Measurements from ENCODE around the gene HIVEP3. TPM values are rescaled to one million over a fixed set of nuclear protein-coding genes. Genes with fewer than 3 reads are reported as not detected.

Gene HIVEP3
- total RNA-seq, 1 experiment from 2014 or later = 3.1 TPM

DNA sequence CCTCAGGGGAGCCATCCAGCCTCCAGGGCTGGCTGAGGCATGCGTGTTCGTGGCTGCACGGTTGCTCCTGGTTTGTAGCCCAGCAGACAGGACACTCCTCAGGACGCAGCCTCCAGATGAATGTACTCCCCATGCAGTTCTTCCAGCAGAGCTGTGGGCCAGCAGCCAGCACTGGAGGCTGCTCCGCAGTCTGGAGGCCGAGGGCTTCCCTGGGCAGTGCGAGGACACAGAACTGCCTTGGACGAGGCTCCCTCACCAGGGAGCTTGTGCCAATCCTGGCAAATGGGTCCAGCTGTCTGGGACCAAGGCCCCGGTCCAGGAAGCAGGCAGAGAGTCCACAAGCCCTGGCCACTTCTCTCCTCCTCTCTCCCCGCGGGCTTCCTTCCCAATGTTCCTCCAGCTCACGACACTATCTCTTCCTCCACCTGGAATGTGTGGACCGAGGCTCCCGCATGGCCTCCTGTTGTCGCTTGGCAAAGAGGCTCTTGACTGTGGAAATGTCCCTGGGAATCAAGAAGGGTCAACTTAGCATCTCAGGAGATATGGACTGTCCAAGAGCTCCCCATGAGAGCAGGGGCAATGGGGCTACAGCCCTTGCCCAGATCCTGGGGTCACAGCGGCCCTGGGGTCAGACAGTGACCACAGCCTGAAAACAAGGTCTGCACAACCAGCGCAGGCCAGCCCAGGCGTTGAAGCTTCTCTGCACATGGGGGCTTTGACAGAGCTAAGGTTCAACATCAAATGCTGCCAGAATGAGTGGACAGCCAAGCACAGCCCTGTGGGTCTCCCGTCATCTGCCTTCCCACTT is 439.5 kb downstream of the HIVEP3 start:
- no TSS peak for BruUV-seq (replicated peaks)
- no peak overlapping the region for H3K27ac ChIP-seq (ENCODE audit: low read depth, low read length, poor library complexity, severe bottlenecking)
- intact Hi-C loops (cut with micrococcal nuclease; ENCODE audit: unreplicated experiment) = no loop called here
- no peaks in the 10 kb centered on the region for H3K27me3 ChIP-seq (replicated peaks; ENCODE audit: insufficient read depth, low read depth, low read length, poor library complexity)
- ChIA-PET CTCF (no interaction called here), POLR2A (ENCODE audit: low non-redundant PET) (no interaction called here)
- DNase-seq (ENCODE audit: low spot score) = no peak
- TF ChIP-seq CTCF (conservative IDR thresholded peaks at IDR 0.05; ENCODE audit: low read depth, low read length) (no peak), EZH2 (IDR thresholded peaks at IDR 0.05; ENCODE audit: borderline replicate concordance, low read depth, low read length, poor library complexity, severe bottlenecking) (no peak)
- H3K36me3 ChIP-seq (ENCODE audit: insufficient read depth, low read length, poor library complexity, severe bottlenecking) = no peaks in the 10 kb centered on the region
- H3K4me3 ChIP-seq (ENCODE audit: low read depth, low read length, poor library complexity, severe bottlenecking) = no peak overlapping the region
- H3K9me3 ChIP-seq (ENCODE audit: low read depth, low read length, poor library complexity, severe bottlenecking) = no peaks in the 10 kb centered on the region
- H3K4me1 ChIP-seq (ENCODE audit: insufficient read depth, low read length, poor library complexity, severe bottlenecking) = peaks cover 31% of the 10 kb centered on the region

GRCh38 chr1:41478118-41478748 is 440.5 kb downstream of the HIVEP3 start:
- Histone ChIP-seq H3K36me3 (ENCODE audit: insufficient read depth, low read length, poor library complexity, severe bottlenecking) (no peaks in the 10 kb centered on the region), H3K27me3 (replicated peaks; ENCODE audit: insufficient read depth, low read depth, low read length, poor library complexity) (no peaks in the 10 kb centered on the region), H3K4me1 (ENCODE audit: insufficient read depth, low read length, poor library complexity, severe bottlenecking) (peaks cover 23% of the 10 kb centered on the region), H3K9me3 (ENCODE audit: low read depth, low read length, poor library complexity, severe bottlenecking) (no peaks in the 10 kb centered on the region), H3K4me3 (ENCODE audit: low read depth, low read length, poor library complexity, severe bottlenecking) (no peak overlapping the region), H3K27ac (ENCODE audit: low read depth, low read length, poor library complexity, severe bottlenecking) (no peak overlapping the region)
- no peak for TF ChIP-seq EZH2 (IDR thresholded peaks at IDR 0.05; ENCODE audit: borderline replicate concordance, low read depth, low read length, poor library complexity, severe bottlenecking)
- TF ChIP-seq CTCF (conservative IDR thresholded peaks at IDR 0.05; ENCODE audit: low read depth, low read length) = no peak
- POLR2A ChIA-PET (ENCODE audit: low non-redundant PET) = no interaction called here
- BruUV-seq (replicated peaks) = no TSS peak
- no peak for DNase-seq (ENCODE audit: low spot score)
- intact Hi-C loops (cut with micrococcal nuclease; ENCODE audit: unreplicated experiment) = no loop called here
- CTCF ChIA-PET = no interaction called here

DNA sequence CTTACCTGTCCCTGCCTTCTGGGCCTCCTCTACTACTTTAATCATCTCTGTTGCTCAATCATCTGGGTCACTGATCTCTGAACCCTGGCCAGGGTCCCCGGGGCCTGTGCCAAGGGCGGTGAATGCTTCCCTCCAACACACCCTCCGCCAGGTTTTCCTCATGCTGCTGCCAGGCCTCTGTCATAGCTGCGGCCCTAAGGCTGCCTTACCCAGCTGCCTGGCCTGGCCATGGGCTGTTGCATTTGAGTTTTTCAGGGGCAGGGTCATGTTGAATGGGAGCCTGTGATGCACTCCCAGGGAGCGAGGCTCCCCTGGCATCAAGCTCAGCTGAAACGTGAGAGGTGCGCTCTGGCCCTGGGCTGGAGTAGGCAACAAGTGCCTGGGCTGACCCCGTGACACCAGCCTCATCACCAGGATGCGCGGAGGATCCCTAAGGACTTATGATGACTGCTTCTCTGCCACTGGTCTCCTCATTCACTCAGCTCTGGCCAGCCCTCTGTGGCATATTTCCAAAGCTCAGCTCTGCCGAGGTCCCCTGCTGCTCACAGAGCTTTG is 441.8 kb downstream of the HIVEP3 start:
- no peaks in the 10 kb centered on the region for H3K9me3 ChIP-seq (ENCODE audit: low read depth, low read length, poor library complexity, severe bottlenecking)
- no peaks in the 10 kb centered on the region for H3K27me3 ChIP-seq (replicated peaks; ENCODE audit: insufficient read depth, low read depth, low read length, poor library complexity)
- H3K4me3 ChIP-seq (ENCODE audit: low read depth, low read length, poor library complexity, severe bottlenecking) = no peak overlapping the region
- no TSS peak for BruUV-seq (replicated peaks)
- no peaks in the 10 kb centered on the region for H3K36me3 ChIP-seq (ENCODE audit: insufficient read depth, low read length, poor library complexity, severe bottlenecking)
- H3K4me1 ChIP-seq (ENCODE audit: insufficient read depth, low read length, poor library complexity, severe bottlenecking) = peaks cover 13% of the 10 kb centered on the region
- POLR2A ChIA-PET (ENCODE audit: low non-redundant PET) = no interaction called here
- intact Hi-C loops (cut with micrococcal nuclease; ENCODE audit: unreplicated experiment) = no loop called here
- CTCF ChIA-PET = interaction anchor here (0.6 kb wide), 1 partner anchor 154 kb away, joined by 3 read pairs; no protein-coding TSS in a partner anchor
- DNase-seq (ENCODE audit: low spot score) = peak; percentile 57
- H3K27ac ChIP-seq (ENCODE audit: low read depth, low read length, poor library complexity, severe bottlenecking) = no peak overlapping the region
- TF ChIP-seq CTCF (conservative IDR thresholded peaks at IDR 0.05; ENCODE audit: low read depth, low read length) (no peak), EZH2 (IDR thresholded peaks at IDR 0.05; ENCODE audit: borderline replicate concordance, low read depth, low read length, poor library complexity, severe bottlenecking) (no peak)
